HCT116 (cell line): ENCODE data around the gene MOCS2. TPM values are rescaled to one million over a fixed set of nuclear protein-coding genes. Genes with fewer than 3 reads are reported as not detected.
A peak's percentile ranks its signal among the peaks of the same experiment; 100 is the strongest.

Experiments used
- ATAC-seq: fragments of 200-7000 bp; cut with Tn5 transposase; 2 replicates; pipeline ENCODE4 v1.9.1; 2020; ENCODE audit warnings: mild to moderate bottlenecking, moderate library complexity
- Bru-seq: library from RNA; stranded (reverse); fragments of 400-500 nt; gene quantifications from one replicate; lab custom pipeline; 2021; lab: Mats Ljungman, UMichigan
- BruChase-seq, 2 experiments: library from RNA; stranded (reverse); fragments of 400-500 nt; gene quantifications; one replicate each; lab custom pipeline; 2021; lab: Mats Ljungman, UMichigan
- BruUV-seq: library from RNA; stranded (reverse); fragments of 400-500 nt; replicated peaks from 2 replicates; lab custom pipeline; 2021; lab: Mats Ljungman, UMichigan
- CTCF ChIA-PET: fragments of 300-600 bp; sonication (Branson Sonifier 250); formaldehyde crosslinking; loops from one replicate; lab custom pipeline; 2021; ENCODE audit warnings: antibody characterized with exemption; lab: Charles Lee
- POLR2A ChIA-PET: fragments of 300-600, 350-600 bp; sonication (Branson Sonifier 250); formaldehyde crosslinking; loops from one replicate; lab custom pipeline; 2021; ENCODE audit warnings: antibody characterized with exemption; lab: Charles Lee
- RAD21 ChIA-PET, 2 experiments: fragments of 300-600 bp; sonication (Branson Sonifier 250); formaldehyde crosslinking; loops; one replicate each; lab custom pipeline; 2023; ENCODE audit warnings: low total read pairs in 2 of 2; ENCODE audit not compliant: uncharacterized antibody in 2 of 2, unreplicated experiment in 2 of 2, low non-redundant PET in 1 of 2; lab: Charles Lee
- DNase-seq: peaks from one replicate; pipeline ENCODE4 v3.0.0-alpha.2; 2010; ENCODE audit warnings: low read depth, low spot score
- H2AFZ ChIP-seq: fragments of 200-600 bp; shearing (Covaris generic), sonication (generic); 2 replicates; pipeline ENCODE4 v1.6.1; 2017; ENCODE audit warnings: low read depth, mixed run types, mixed read lengths, antibody characterized with exemption, low read length; ENCODE audit not compliant: poor library complexity, severe bottlenecking
- H3K27ac ChIP-seq: 2 replicates; pipeline ENCODE4 v1.5.1; 2012; ENCODE audit warnings: low read depth, low read length
- H3K27me3 ChIP-seq: fragments of 200-600 bp; sonication (generic); 2 replicates; pipeline ENCODE4 v1.6.1; 2016; ENCODE audit warnings: mixed run types, low read length, mixed read lengths; ENCODE audit not compliant: insufficient read depth
- H3K36me3 ChIP-seq, 2 experiments: fragments of 200-500 bp in 1 of 2; fragments of 200-600 bp in 1 of 2; sonication (Bioruptor generic) in 1 of 2; sonication (generic) in 1 of 2; 2 replicates each; pipeline versions ENCODE4 v1.5.1 to v1.6.1; 2014 to 2016; ENCODE audit warnings: low read length in 2 of 2, inconsistent platforms in 1 of 2, mixed read lengths in 1 of 2, mixed run types in 1 of 2; ENCODE audit not compliant: insufficient read depth in 2 of 2, control insufficient read depth in 1 of 2
- H3K4me1 ChIP-seq, 2 experiments: fragments of 200-600 bp in 1 of 2; sonication (generic) in 1 of 2; 2 replicates each; pipeline versions ENCODE4 v1.5.1 to v1.6.1; 2012 to 2017; ENCODE audit warnings: low read length in 2 of 2, inconsistent platforms in 1 of 2, mild to moderate bottlenecking in 1 of 2, mixed read lengths in 1 of 2, mixed run types in 1 of 2, moderate library complexity in 1 of 2; ENCODE audit not compliant: insufficient read depth in 2 of 2, control insufficient read depth in 1 of 2
- H3K4me2 ChIP-seq: fragments of 200-600 bp; sonication (generic); 2 replicates; pipeline ENCODE4 v1.6.1; 2017; ENCODE audit warnings: mixed run types, low read length, mixed read lengths
- H3K4me3 ChIP-seq, 2 experiments: fragments of 200-600 bp in 1 of 2; sonication (generic) in 1 of 2; replicated peaks in 1 of 2; 2 replicates each; pipeline ENCODE4 v1.5.1; 2011 to 2016; ENCODE audit warnings: low read length in 2 of 2, control low read depth in 1 of 2, low read depth in 1 of 2, mild to moderate bottlenecking in 1 of 2, mixed read lengths in 1 of 2, mixed run types in 1 of 2
- H3K79me2 ChIP-seq: fragments of 200-600 bp; sonication (generic); 2 replicates; pipeline ENCODE4 v1.6.1; 2017; ENCODE audit warnings: mild to moderate bottlenecking, mixed run types, low read length, moderate library complexity, mixed read lengths; ENCODE audit not compliant: insufficient read depth
- H3K9ac ChIP-seq: fragments of 200-600 bp; sonication (generic); 2 replicates; pipeline ENCODE4 v1.6.1; 2016; ENCODE audit warnings: low read length, mixed read lengths
- H3K9me2 ChIP-seq: fragments of 200-600 bp; sonication (generic), shearing (Covaris generic); 2 replicates; pipeline ENCODE4 v1.6.1; 2017; ENCODE audit warnings: mixed run types, mild to moderate bottlenecking, moderate library complexity; ENCODE audit not compliant: insufficient read depth
- H3K9me3 ChIP-seq, 2 experiments: fragments of 200-500 bp in 1 of 2; fragments of 200-600 bp in 1 of 2; sonication (Bioruptor generic) in 1 of 2; sonication (generic) in 1 of 2; 2 replicates each; pipeline ENCODE4 v1.6.1; 2014 to 2017; ENCODE audit warnings: low read length in 2 of 2, mixed read lengths in 2 of 2, inconsistent platforms in 1 of 2, low read depth in 1 of 2, mild to moderate bottlenecking in 1 of 2, mixed run types in 1 of 2, moderate library complexity in 1 of 2; ENCODE audit not compliant: control insufficient read depth in 1 of 2, insufficient read depth in 1 of 2
- H4K20me1 ChIP-seq: fragments of 200-600 bp; sonication (generic), shearing (Covaris generic); 2 replicates; pipeline ENCODE4 v1.6.1; 2017; ENCODE audit warnings: mixed run types, mild to moderate bottlenecking, moderate library complexity; ENCODE audit not compliant: insufficient read depth
- CBX3 ChIP-seq: IDR thresholded peaks from 2 replicates; pipeline ENCODE4 v1.6.1; 2012; ENCODE audit warnings: low read depth
- EGR1 ChIP-seq: IDR thresholded peaks from 2 replicates; pipeline ENCODE4 v1.6.1; 2012; ENCODE audit warnings: low read depth
- POLR2A ChIP-seq: IDR thresholded peaks from 2 replicates; pipeline ENCODE4 v1.7.0; 2011; ENCODE audit warnings: borderline replicate concordance; ENCODE audit not compliant: insufficient read depth, insufficient read length; ENCODE audit errors: extremely low read depth
- POLR2AphosphoS5 ChIP-seq: IDR thresholded peaks from 2 replicates; pipeline ENCODE4 v1.6.1; 2011; ENCODE audit warnings: mild to moderate bottlenecking, low read depth, low read length, moderate library complexity
- RAD21 ChIP-seq: IDR thresholded peaks from 2 replicates; pipeline ENCODE4 v1.6.1; 2012; ENCODE audit warnings: low read depth, mild to moderate bottlenecking
- SRF ChIP-seq: IDR thresholded peaks from 2 replicates; pipeline ENCODE4 v1.6.1; 2012; ENCODE audit warnings: low read depth
- ZBTB33 ChIP-seq: IDR thresholded peaks from 2 replicates; pipeline ENCODE4 v1.6.1; 2011; ENCODE audit warnings: mild to moderate bottlenecking, low read length, moderate library complexity; ENCODE audit not compliant: insufficient replicate concordance; ENCODE audit errors: extremely low read depth
- ZFX ChIP-seq: fragments of 450-650 bp; IDR thresholded peaks from 2 replicates; pipeline ENCODE4 v1.6.1; 2017
- intact Hi-C: fragments of 100-400 bp; cut with micrococcal nuclease; formaldehyde crosslinking; loops from 2 replicates; pipeline ENCODE4 v1.10.0; 2022
- long read RNA-seq: library from polyadenylated mRNA; unstranded; transcript quantifications from one replicate; pipeline ENCODE4 v2.0.0, GENCODE V29; 2021; ENCODE audit not compliant: unreplicated experiment
- polyA plus RNA-seq: library from polyadenylated mRNA; unstranded; fragments of >200 nt; gene quantifications from 2 replicates; pipeline ENCODE4 v1.2.1, GENCODE V29; 2012; ENCODE audit warnings: missing spikeins
- total RNA-seq: library from RNA; stranded (reverse); gene quantifications from one replicate; pipeline ENCODE4 v1.2.1, GENCODE V29; 2021; ENCODE audit not compliant: unreplicated experiment
- TF ChIP-seq, protein P1 (sequence below): IDR thresholded peaks from 2 replicates; pipeline ENCODE4 v1.6.1; 2012

The MOCS2 gene, protein sequence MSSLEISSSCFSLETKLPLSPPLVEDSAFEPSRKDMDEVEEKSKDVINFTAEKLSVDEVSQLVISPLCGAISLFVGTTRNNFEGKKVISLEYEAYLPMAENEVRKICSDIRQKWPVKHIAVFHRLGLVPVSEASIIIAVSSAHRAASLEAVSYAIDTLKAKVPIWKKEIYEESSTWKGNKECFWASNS
- total RNA-seq (34.0 TPM), Bru-seq, nascent RNA (percentile 69 among the genes with signal in this experiment), BruChase-seq, experiment 1, labeled RNA remaining after a 6-hour chase (percentile 82 among the genes with signal in this experiment), BruChase-seq, experiment 2, labeled RNA remaining after a 2-hour chase (percentile 70 among the genes with signal in this experiment)
- polyA plus RNA-seq, result 13.3 and 20.3 TPM in 2 replicates
- long read RNA-seq, transcript MOCS2-203 (7 exons, 1,337 nt), result major isoform, 45 of 62 reads
- long read RNA-seq, partial matches to known transcripts, result 4 of 62 reads
- long read RNA-seq, other reads (novel, unspliced or antisense), result 8 of 62 reads

DNA sequence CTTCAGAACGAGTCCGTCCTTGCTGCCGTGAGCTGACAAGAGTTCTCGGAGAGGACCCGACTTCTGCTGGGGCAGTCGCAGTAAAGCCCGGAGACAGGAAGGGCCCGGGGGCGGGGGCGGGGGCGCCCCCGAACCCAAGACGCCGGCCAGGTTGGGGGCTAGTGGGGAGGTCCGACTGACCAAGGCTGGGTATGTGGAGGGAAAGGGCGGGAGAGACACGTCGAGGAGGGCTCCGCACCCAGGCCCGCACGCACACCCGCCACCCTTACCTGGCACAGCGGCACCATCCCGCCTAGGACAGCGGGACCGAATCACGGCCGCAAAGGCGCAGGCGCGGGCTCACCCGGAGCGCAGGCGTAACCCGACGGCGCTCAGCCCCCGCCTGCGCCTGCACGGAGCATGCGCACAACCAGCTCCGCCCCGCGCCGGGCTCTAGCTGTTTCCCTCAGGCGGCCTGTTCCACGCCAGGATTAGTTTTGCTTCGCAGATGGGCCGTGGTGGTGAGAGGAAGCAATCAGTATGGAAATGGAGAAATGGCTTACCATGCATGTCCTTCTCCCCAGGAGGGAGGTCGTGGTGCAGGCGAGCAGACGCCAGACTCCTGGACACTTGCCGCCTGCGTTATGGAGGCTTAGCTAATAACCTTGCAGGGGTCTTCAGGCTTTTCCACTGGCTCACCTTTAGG lies at the start of gene MOCS2:
Gene MOCS2 (minus strand): TSS at position 315 of the 685 bp plus-strand sequence. CDS start 2,583 bp downstream, outside the sequence.
- no peaks in the 10 kb centered on the region for H4K20me1 ChIP-seq
- H3K36me3 ChIP-seq, result peaks cover 2 to 5% of the 10 kb centered on the region in 2 experiments; a peak in 1 of 4 replicates
- no peaks in the 10 kb centered on the region for H3K9me3 ChIP-seq
- H3K9ac ChIP-seq, result peak within 1 kb of the TSS; percentile 78
- H2AFZ ChIP-seq, result peak within 1 kb of the TSS; percentile 88
- ATAC-seq, result peak; percentile 99
- H3K27ac ChIP-seq, result peak within 1 kb of the TSS; percentile 45
- H3K4me3 ChIP-seq, result peak within 1 kb of the TSS; percentile 83 to 93
- no peaks in the 10 kb centered on the region for H3K27me3 ChIP-seq
- intact Hi-C loops, result no loop called here
- DNase-seq, result peak; percentile 70
- H3K4me2 ChIP-seq, result peak within 1 kb of the TSS; percentile 86
- RAD21 ChIA-PET, result interaction anchor here (1.1 to 1.2 kb wide), 2 partner anchors 161 kb away, joined by 3 to 4 read pairs; no protein-coding TSS in a partner anchor
- BruUV-seq, result no TSS peak
- CTCF ChIA-PET, result interaction anchor here (0.7 to 1.2 kb wide), 5 partner anchors 9 to 194 kb away, joined by 4 to 6 read pairs (median 4); no protein-coding TSS in a partner anchor
- peaks cover 3 to 17% of the 10 kb centered on the region in 2 experiments; a peak in 3 of 4 replicates for H3K4me1 ChIP-seq
- TF ChIP-seq RAD21, result no peak
- peak; percentile 67 for TF ChIP-seq ZFX
- peak; percentile 97 for TF ChIP-seq POLR2AphosphoS5
- TF ChIP-seq CBX3, result no peak
- TF ChIP-seq ZBTB33, result no peak
- TF ChIP-seq, protein P1, sequence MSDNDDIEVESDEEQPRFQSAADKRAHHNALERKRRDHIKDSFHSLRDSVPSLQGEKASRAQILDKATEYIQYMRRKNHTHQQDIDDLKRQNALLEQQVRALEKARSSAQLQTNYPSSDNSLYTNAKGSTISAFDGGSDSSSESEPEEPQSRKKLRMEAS, result peak; percentile 54
- TF ChIP-seq SRF, result no peak
- peak; percentile 96 for TF ChIP-seq POLR2A
- peak; percentile 70; the same call in 1 of the 2 replicates for TF ChIP-seq EGR1
- POLR2A ChIA-PET, result interaction anchor here (0.9 to 1.2 kb wide), 3 partner anchors 9 to 194 kb away, joined by 3 to 5 read pairs (median 4); no protein-coding TSS in a partner anchor
- H3K79me2 ChIP-seq, result peaks cover 11% of the 10 kb centered on the region
- no peaks in the 10 kb centered on the region for H3K9me2 ChIP-seq
